VCaP (cell line): Measurements from ENCODE around the gene CYP26C1.

Experiments used
- H3K27ac ChIP-seq: fragments of 450-650 bp; 2 replicates; pipeline ENCODE4 v1.5.1; 2017
- CTCF ChIP-seq: fragments of 450-650 bp; conservative IDR thresholded peaks from 2 replicates; pipeline ENCODE4 v1.5.1; 2017; ENCODE audit warnings: mild to moderate bottlenecking, moderate library complexity

Gene CYP26C1

GRCh38 chr10:93070378-93071176, 10.0 kb downstream of the CYP26C1 start:
- TF ChIP-seq CTCF = no peak
- no peak overlapping the region for H3K27ac ChIP-seq

GRCh38 chr10:93071177-93071472, 10.5 kb downstream of the CYP26C1 start:
- no peak for TF ChIP-seq CTCF

GRCh38 chr10:93071674-93072224, 11.2 kb downstream of the CYP26C1 start:
- peak overlapping the region; percentile 31 for H3K27ac ChIP-seq
- TF ChIP-seq CTCF = peak; percentile 26

More at GRCh38 chr10:93071177-93071472, 10.5 kb downstream of the CYP26C1 start:
- H3K27ac ChIP-seq = no peak overlapping the region

- TF ChIP-seq CTCF = no peak
- H3K27ac ChIP-seq = peak overlapping the region; percentile 31
These were observed 11.7 kb downstream of the CYP26C1 start for GRCh38 chr10:93072225-93072712.

GRCh38 chr10:93072713-93073538, 12.3 kb downstream of the CYP26C1 start:
- no peak for TF ChIP-seq CTCF
- no peak overlapping the region for H3K27ac ChIP-seq

GRCh38 chr10:93073539-93074146, 13.0 kb downstream of the CYP26C1 start, which contains the start of gene CYP26A1:
TSS of gene CYP26A1 (plus strand) at chr10:93073893. CDS start at chr10:93073935, 42 bp downstream.
- no peak within 1 kb of the TSS for H3K27ac ChIP-seq
- TF ChIP-seq CTCF = 0 out of 2 replicates have a peak, but pooled peaks have one; percentile 25
